ENCODE data around the gene COQ10A.
"Not testable (repeated sequence)": the region's sequence is repeated elsewhere in the genome, so short reads cannot be mapped to it uniquely, and the experiment has no call there.

Gene COQ10A

GRCh38 chr12:56280849-56281248 lies 14.1 kb downstream of the COQ10A start:
- Histone ChIP-seq H3K4me1 (ENCODE audit: control insufficient read depth, insufficient read depth, low read length, unreplicated experiment) (no peaks in the 10 kb centered on the region), H3K79me2 (ENCODE audit: control insufficient read depth, insufficient read depth, low read length, unreplicated experiment) (no peaks in the 10 kb centered on the region), H3K27me3 (ENCODE audit: insufficient read depth, low read length) (no peaks in the 10 kb centered on the region), H3K27ac (ENCODE audit: low read depth, low read length) (no peak overlapping the region), H3K36me3 (ENCODE audit: insufficient read depth, low read length) (peaks cover 27% of the 10 kb centered on the region), H3K4me3 (ENCODE audit: low read depth, low read length) (no peak overlapping the region), H2AFZ (ENCODE audit: low read length, unreplicated experiment) (no peak overlapping the region)

GRCh38 chr12:56282030-56282429 lies 15.3 kb downstream of the COQ10A start:
- peaks cover 5% of the 10 kb centered on the region for H3K79me2 ChIP-seq (ENCODE audit: control insufficient read depth, insufficient read depth, low read length, unreplicated experiment)
- no peak overlapping the region for H2AFZ ChIP-seq (ENCODE audit: low read length, unreplicated experiment)
- H3K4me3 ChIP-seq (ENCODE audit: low read depth, low read length): no peak overlapping the region
- peaks cover 21% of the 10 kb centered on the region for H3K36me3 ChIP-seq (ENCODE audit: insufficient read depth, low read length)
- H3K27me3 ChIP-seq (ENCODE audit: insufficient read depth, low read length): no peaks in the 10 kb centered on the region
- peaks cover 4% of the 10 kb centered on the region for H3K4me1 ChIP-seq (ENCODE audit: control insufficient read depth, insufficient read depth, low read length, unreplicated experiment)
- H3K27ac ChIP-seq (ENCODE audit: low read depth, low read length): no peak overlapping the region

GRCh38 chr12:56282579-56282978 lies 15.8 kb downstream of the COQ10A start:
- Histone ChIP-seq H3K4me3 (ENCODE audit: low read depth, low read length) (no peak overlapping the region), H3K27me3 (ENCODE audit: insufficient read depth, low read length) (no peaks in the 10 kb centered on the region), H3K36me3 (ENCODE audit: insufficient read depth, low read length) (peaks cover 21% of the 10 kb centered on the region), H2AFZ (ENCODE audit: low read length, unreplicated experiment) (no peak overlapping the region), H3K4me1 (ENCODE audit: control insufficient read depth, insufficient read depth, low read length, unreplicated experiment) (peaks cover 4% of the 10 kb centered on the region), H3K27ac (ENCODE audit: low read depth, low read length) (no peak overlapping the region), H3K79me2 (ENCODE audit: control insufficient read depth, insufficient read depth, low read length, unreplicated experiment) (peaks cover 5% of the 10 kb centered on the region)

GRCh38 chr12:56284263-56284662 lies 17.5 kb downstream of the COQ10A start:
- H3K4me1 ChIP-seq (ENCODE audit: control insufficient read depth, insufficient read depth, low read length, unreplicated experiment); H3K79me2 ChIP-seq (ENCODE audit: control insufficient read depth, insufficient read depth, low read length, unreplicated experiment); H3K27ac ChIP-seq (ENCODE audit: low read depth, low read length); H3K4me3 ChIP-seq (ENCODE audit: low read depth, low read length); H3K27me3 ChIP-seq (ENCODE audit: insufficient read depth, low read length); H2AFZ ChIP-seq (ENCODE audit: low read length, unreplicated experiment): not testable (repeated sequence)
- peaks cover 21% of the 10 kb centered on the region for H3K36me3 ChIP-seq (ENCODE audit: insufficient read depth, low read length)

- H3K36me3 ChIP-seq (ENCODE audit: insufficient read depth, low read length): peaks cover 23% of the 10 kb centered on the region
- H3K4me1 ChIP-seq (ENCODE audit: control insufficient read depth, insufficient read depth, low read length, unreplicated experiment): peaks cover 4% of the 10 kb centered on the region
- H2AFZ ChIP-seq (ENCODE audit: low read length, unreplicated experiment): no peak overlapping the region
- no peak overlapping the region for H3K27ac ChIP-seq (ENCODE audit: low read depth, low read length)
- H3K4me3 ChIP-seq (ENCODE audit: low read depth, low read length): no peak overlapping the region
- H3K27me3 ChIP-seq (ENCODE audit: insufficient read depth, low read length): no peaks in the 10 kb centered on the region
- H3K79me2 ChIP-seq (ENCODE audit: control insufficient read depth, insufficient read depth, low read length, unreplicated experiment): peaks cover 20% of the 10 kb centered on the region
These were observed 19.5 kb downstream of the COQ10A start for GRCh38 chr12:56286044-56286830.

- H3K79me2 ChIP-seq (ENCODE audit: control insufficient read depth, insufficient read depth, low read length, unreplicated experiment): peaks cover 37% of the 10 kb centered on the region
- no peak overlapping the region for H2AFZ ChIP-seq (ENCODE audit: low read length, unreplicated experiment)
- peaks cover 9% of the 10 kb centered on the region for H3K36me3 ChIP-seq (ENCODE audit: insufficient read depth, low read length)
- peaks cover 4% of the 10 kb centered on the region for H3K4me1 ChIP-seq (ENCODE audit: control insufficient read depth, insufficient read depth, low read length, unreplicated experiment)
- H3K4me3 ChIP-seq (ENCODE audit: low read depth, low read length): no peak overlapping the region
- no peaks in the 10 kb centered on the region for H3K27me3 ChIP-seq (ENCODE audit: insufficient read depth, low read length)
- H3K27ac ChIP-seq (ENCODE audit: low read depth, low read length): no peak overlapping the region
These were observed 22.1 kb downstream of the COQ10A start for GRCh38 chr12:56288705-56289387.

GRCh38 chr12:56293795-56294194 lies 27.1 kb downstream of the COQ10A start:
- Histone ChIP-seq H3K27ac (ENCODE audit: low read depth, low read length) (no peak overlapping the region), H3K4me3 (ENCODE audit: low read depth, low read length) (no peak overlapping the region), H3K4me1 (ENCODE audit: control insufficient read depth, insufficient read depth, low read length, unreplicated experiment) (peaks cover 12% of the 10 kb centered on the region), H3K27me3 (ENCODE audit: insufficient read depth, low read length) (no peaks in the 10 kb centered on the region), H3K36me3 (ENCODE audit: insufficient read depth, low read length) (peaks cover 16% of the 10 kb centered on the region), H3K79me2 (ENCODE audit: control insufficient read depth, insufficient read depth, low read length, unreplicated experiment) (peaks cover 74% of the 10 kb centered on the region), H2AFZ (ENCODE audit: low read length, unreplicated experiment) (no peak overlapping the region)

- Histone ChIP-seq H2AFZ (ENCODE audit: low read length, unreplicated experiment) (no peak overlapping the region), H3K27me3 (ENCODE audit: insufficient read depth, low read length) (no peaks in the 10 kb centered on the region), H3K27ac (ENCODE audit: low read depth, low read length) (no peak overlapping the region), H3K36me3 (ENCODE audit: insufficient read depth, low read length) (peaks cover 7% of the 10 kb centered on the region), H3K79me2 (ENCODE audit: control insufficient read depth, insufficient read depth, low read length, unreplicated experiment) (peaks cover 72% of the 10 kb centered on the region), H3K4me3 (ENCODE audit: low read depth, low read length) (no peak overlapping the region), H3K4me1 (ENCODE audit: control insufficient read depth, insufficient read depth, low read length, unreplicated experiment) (peaks cover 20% of the 10 kb centered on the region)
These were observed 29.6 kb downstream of the COQ10A start for GRCh38 chr12:56296295-56296694.

GRCh38 chr12:56297400-56297799 lies 30.7 kb downstream of the COQ10A start:
- Histone ChIP-seq H3K27me3 (ENCODE audit: insufficient read depth, low read length) (no peaks in the 10 kb centered on the region), H3K79me2 (ENCODE audit: control insufficient read depth, insufficient read depth, low read length, unreplicated experiment) (peaks cover 65% of the 10 kb centered on the region), H2AFZ (ENCODE audit: low read length, unreplicated experiment) (no peak overlapping the region), H3K4me1 (ENCODE audit: control insufficient read depth, insufficient read depth, low read length, unreplicated experiment) (peaks cover 20% of the 10 kb centered on the region), H3K36me3 (ENCODE audit: insufficient read depth, low read length) (peaks cover 6% of the 10 kb centered on the region; the same call in 1 of the 2 replicates), H3K4me3 (ENCODE audit: low read depth, low read length) (no peak overlapping the region), H3K27ac (ENCODE audit: low read depth, low read length) (no peak overlapping the region)

- Histone ChIP-seq H3K27ac (ENCODE audit: low read depth, low read length) (no peak overlapping the region), H2AFZ (ENCODE audit: low read length, unreplicated experiment) (no peak overlapping the region), H3K36me3 (ENCODE audit: insufficient read depth, low read length) (peaks cover 6% of the 10 kb centered on the region; the same call in 1 of the 2 replicates), H3K79me2 (ENCODE audit: control insufficient read depth, insufficient read depth, low read length, unreplicated experiment) (peaks cover 55% of the 10 kb centered on the region), H3K4me1 (ENCODE audit: control insufficient read depth, insufficient read depth, low read length, unreplicated experiment) (peaks cover 20% of the 10 kb centered on the region), H3K27me3 (ENCODE audit: insufficient read depth, low read length) (no peaks in the 10 kb centered on the region), H3K4me3 (ENCODE audit: low read depth, low read length) (peak overlapping the region; percentile 90)
These were observed 32.1 kb downstream of the COQ10A start for GRCh38 chr12:56298828-56299227.

Measured in ACC112 (cell line).